ENCODE data around the gene TMEM41B.

DNA sequence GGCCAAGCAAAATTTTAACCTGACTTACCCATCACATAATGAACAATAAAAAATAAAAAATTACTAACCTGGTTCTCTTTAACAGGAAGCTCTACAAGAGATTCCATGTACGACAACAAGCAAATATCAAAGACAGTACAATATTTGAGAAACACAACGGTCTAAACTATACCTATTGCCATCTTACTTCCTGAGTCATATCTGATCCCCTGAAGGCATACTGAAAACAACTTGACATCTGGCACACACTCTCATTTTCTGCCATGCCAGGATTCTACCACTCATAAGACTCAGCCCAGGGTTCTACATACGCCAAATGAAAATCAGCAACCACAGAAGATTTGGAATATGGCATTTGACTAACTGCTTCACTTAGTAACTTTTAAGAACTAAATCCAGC lies 63.1 kb downstream of the TMEM41B start:
- TF ChIP-seq CTCF (conservative IDR thresholded peaks at IDR 0.05) (no peak), EZH2 (IDR thresholded peaks at IDR 0.05; ENCODE audit: low read depth) (no peak)
